HG02610 (cell line): Measurements from ENCODE around the gene AMY1B.
"Not testable (repeated sequence)": the region's sequence is repeated elsewhere in the genome, so short reads cannot be mapped to it uniquely, and the experiment has no call there.

Experiments used
- ATAC-seq: cut with Tn5 transposase; IDR thresholded peaks from one replicate; pipeline ENCODE4 v1.9.1; 2021; ENCODE audit warnings: mild to moderate bottlenecking, moderate library complexity; ENCODE audit not compliant: unreplicated experiment

The AMY1B gene

GRCh38 chr1:103696110-103696509 is at the start of gene AMY1B:
Gene AMY1B (minus strand): TSS chr1:103696210. CDS start chr1:103695639, 571 bp downstream.
- ATAC-seq: not testable (repeated sequence)

GRCh38 chr1:103745040-103745439 is 49.0 kb upstream of the AMY1B start:
- ATAC-seq: not testable (repeated sequence)

GRCh38 chr1:103744449-103744848 is 48.4 kb upstream of the AMY1B start:
- not testable (repeated sequence) for ATAC-seq

GRCh38 chr1:103738031-103738430 is 42.0 kb upstream of the AMY1B start:
- not testable (repeated sequence) for ATAC-seq

- ATAC-seq: not testable (repeated sequence)
Observed at GRCh38 chr1:103735334-103735733, 39.3 kb upstream of the AMY1B start.

GRCh38 chr1:103721473-103721872 is 25.5 kb upstream of the AMY1B start:
- ATAC-seq: not testable (repeated sequence)

- not testable (repeated sequence) for ATAC-seq
Observed at GRCh38 chr1:103717404-103717803, 21.4 kb upstream of the AMY1B start.

GRCh38 chr1:103710381-103710780 is 14.4 kb upstream of the AMY1B start:
- ATAC-seq: not testable (repeated sequence)

GRCh38 chr1:103707670-103708069 is 11.7 kb upstream of the AMY1B start:
- ATAC-seq: not testable (repeated sequence)

- not testable (repeated sequence) for ATAC-seq
Observed at GRCh38 chr1:103701256-103701655, 5.2 kb upstream of the AMY1B start.

GRCh38 chr1:103700669-103701068 is 4.7 kb upstream of the AMY1B start:
- not testable (repeated sequence) for ATAC-seq

- not testable (repeated sequence) for ATAC-seq
Observed at GRCh38 chr1:103697430-103697829, 1.4 kb upstream of the AMY1B start.

- ATAC-seq: not testable (repeated sequence)
Observed at GRCh38 chr1:103676335-103676734, 19.7 kb downstream of the AMY1B start.

- ATAC-seq: not testable (repeated sequence)
Observed at GRCh38 chr1:103655460-103655859, 40.5 kb downstream of the AMY1B start, which contains the start of gene AMY1A. Gene AMY1A (plus strand): TSS chr1:103655760. CDS start chr1:103656331, 571 bp downstream.

- ATAC-seq: not testable (repeated sequence)
Observed at GRCh38 chr1:103654133-103654532, 41.9 kb downstream of the AMY1B start.

- not testable (repeated sequence) for ATAC-seq
Observed at GRCh38 chr1:103650889-103651288, 45.1 kb downstream of the AMY1B start.

GRCh38 chr1:103650305-103650704 is 45.7 kb downstream of the AMY1B start:
- ATAC-seq: not testable (repeated sequence)

GRCh38 chr1:103643908-103644307 is 52.1 kb downstream of the AMY1B start:
- not testable (repeated sequence) for ATAC-seq

- not testable (repeated sequence) for ATAC-seq
Observed at GRCh38 chr1:103641194-103641593, 54.8 kb downstream of the AMY1B start.
